ENCODE results near the gene TGFB3. TPM values are rescaled to one million over a fixed set of nuclear protein-coding genes. Genes with fewer than 3 reads are reported as not detected.

TGFB3 gene
- total RNA-seq, 2 experiments from 2014 or later = 1.1 to 5.5 TPM

DNA sequence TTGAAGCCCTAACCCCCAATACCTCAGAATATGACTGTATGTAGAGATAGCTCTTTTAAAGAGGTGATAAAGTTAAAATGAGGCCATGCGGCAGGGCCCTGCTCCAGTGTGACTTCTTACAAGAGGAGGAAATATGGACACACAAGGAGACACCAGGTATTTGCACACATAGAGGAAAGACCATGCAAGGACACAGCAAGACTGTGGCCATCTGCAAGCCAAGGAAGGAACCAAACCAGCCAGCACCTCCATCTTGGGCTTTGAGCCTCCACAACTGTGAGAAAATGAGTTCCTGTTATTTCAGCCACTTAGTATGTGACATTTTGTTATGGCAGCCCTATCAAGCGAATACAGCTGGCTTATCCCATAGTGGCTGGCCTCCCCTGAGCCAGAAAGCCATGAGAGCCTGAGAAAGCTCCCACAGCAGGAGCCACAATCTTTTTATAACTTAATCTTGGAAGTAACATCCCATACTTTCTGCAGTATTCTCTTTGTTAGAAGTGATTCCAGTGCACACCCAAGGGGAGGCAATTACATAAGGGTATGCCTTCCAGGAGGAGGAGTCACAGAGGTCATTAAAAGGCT is 48.0 kb downstream of the TGFB3 start:
- CTCF ChIA-PET (ENCODE audit: unreplicated experiment) = no interaction called here
- POLR2A ChIA-PET = interaction anchor here (1.0 kb wide), 1 partner anchor 51 kb away, joined by 3 read pairs; no protein-coding TSS in a partner anchor

DNA sequence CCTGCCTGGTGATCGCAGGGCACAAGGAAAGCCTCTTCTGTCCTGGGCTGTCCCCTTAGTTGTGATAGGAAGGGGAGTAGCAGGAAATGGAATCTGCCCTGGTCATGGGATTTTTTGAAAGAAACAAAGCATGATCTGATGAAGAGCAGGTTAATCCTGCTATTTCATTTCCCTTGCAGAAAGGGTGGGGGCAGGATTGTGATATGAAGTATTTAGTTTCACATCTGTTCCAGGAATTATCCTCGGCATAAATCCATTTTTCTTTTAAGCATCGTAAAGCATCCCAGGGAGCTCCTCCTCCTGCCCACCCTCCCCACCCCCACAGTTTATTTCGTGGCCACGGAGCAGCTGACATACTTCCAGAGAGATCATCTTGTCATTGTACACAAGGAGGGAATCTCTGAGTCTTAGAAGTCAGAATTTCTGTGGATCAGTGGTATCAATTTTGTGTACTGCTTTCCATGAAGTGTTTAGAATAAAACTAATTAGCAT is 53.1 kb downstream of the TGFB3 start:
- no peak overlapping the region for H2AFZ ChIP-seq (ENCODE audit: low read length)
- BruUV-seq (replicated peaks) = no TSS peak
- ChIA-PET CTCF (ENCODE audit: unreplicated experiment) (no interaction called here), POLR2A (interaction anchor here (1.0 kb wide), 1 partner anchor 33 kb away, joined by 3 read pairs; no protein-coding TSS in a partner anchor)
- H3K9me3 ChIP-seq (ENCODE audit: low read length) = no peaks in the 10 kb centered on the region
- H3K4me3 ChIP-seq (ENCODE audit: low read depth, low read length, poor library complexity, severe bottlenecking) = no peak overlapping the region
- DNase-seq (ENCODE audit: low spot score) = no peak
- no peak overlapping the region for H3K27ac ChIP-seq (ENCODE audit: low read depth, low read length, poor library complexity, severe bottlenecking)
- TF ChIP-seq EZH2phosphoT487 (IDR thresholded peaks at IDR 0.05; ENCODE audit: borderline replicate concordance, low read depth, low read length) = no peak
- TF ChIP-seq, protein P1, sequence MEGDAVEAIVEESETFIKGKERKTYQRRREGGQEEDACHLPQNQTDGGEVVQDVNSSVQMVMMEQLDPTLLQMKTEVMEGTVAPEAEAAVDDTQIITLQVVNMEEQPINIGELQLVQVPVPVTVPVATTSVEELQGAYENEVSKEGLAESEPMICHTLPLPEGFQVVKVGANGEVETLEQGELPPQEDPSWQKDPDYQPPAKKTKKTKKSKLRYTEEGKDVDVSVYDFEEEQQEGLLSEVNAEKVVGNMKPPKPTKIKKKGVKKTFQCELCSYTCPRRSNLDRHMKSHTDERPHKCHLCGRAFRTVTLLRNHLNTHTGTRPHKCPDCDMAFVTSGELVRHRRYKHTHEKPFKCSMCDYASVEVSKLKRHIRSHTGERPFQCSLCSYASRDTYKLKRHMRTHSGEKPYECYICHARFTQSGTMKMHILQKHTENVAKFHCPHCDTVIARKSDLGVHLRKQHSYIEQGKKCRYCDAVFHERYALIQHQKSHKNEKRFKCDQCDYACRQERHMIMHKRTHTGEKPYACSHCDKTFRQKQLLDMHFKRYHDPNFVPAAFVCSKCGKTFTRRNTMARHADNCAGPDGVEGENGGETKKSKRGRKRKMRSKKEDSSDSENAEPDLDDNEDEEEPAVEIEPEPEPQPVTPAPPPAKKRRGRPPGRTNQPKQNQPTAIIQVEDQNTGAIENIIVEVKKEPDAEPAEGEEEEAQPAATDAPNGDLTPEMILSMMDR (conservative IDR thresholded peaks at IDR 0.05; ENCODE audit: low read length) = no peak
- no peaks in the 10 kb centered on the region for H4K20me1 ChIP-seq (ENCODE audit: insufficient read depth, low read length)
- no peaks in the 10 kb centered on the region for H3K9me2 ChIP-seq (ENCODE audit: insufficient read depth, low read length)
- intact Hi-C loops (cut with micrococcal nuclease; ENCODE audit: unreplicated experiment) = no loop called here
- H3K4me2 ChIP-seq (ENCODE audit: low read length) = no peak overlapping the region
- no peaks in the 10 kb centered on the region for H3K36me3 ChIP-seq (ENCODE audit: insufficient read depth, low read length)
- no peaks in the 10 kb centered on the region for H3K79me2 ChIP-seq (ENCODE audit: insufficient read depth, low read depth, low read length)
- no peaks in the 10 kb centered on the region for H3K4me1 ChIP-seq (ENCODE audit: insufficient read depth, low read length, poor library complexity, severe bottlenecking)

More for the DNA sequence above, 48.0 kb downstream of the TGFB3 start:
- Histone ChIP-seq H2AFZ (ENCODE audit: low read length) (no peak overlapping the region), H3K9me3 (ENCODE audit: low read length) (no peaks in the 10 kb centered on the region), H3K79me2 (ENCODE audit: insufficient read depth, low read depth, low read length) (no peaks in the 10 kb centered on the region), H3K9me2 (ENCODE audit: insufficient read depth, low read length) (no peaks in the 10 kb centered on the region), H4K20me1 (ENCODE audit: insufficient read depth, low read length) (no peaks in the 10 kb centered on the region), H3K36me3 (ENCODE audit: insufficient read depth, low read length) (no peaks in the 10 kb centered on the region), H3K4me1 (ENCODE audit: insufficient read depth, low read length, poor library complexity, severe bottlenecking) (no peaks in the 10 kb centered on the region), H3K4me3 (ENCODE audit: low read depth, low read length, poor library complexity, severe bottlenecking) (no peak overlapping the region), H3K27ac (ENCODE audit: low read depth, low read length, poor library complexity, severe bottlenecking) (no peak overlapping the region), H3K4me2 (ENCODE audit: low read length) (no peak overlapping the region)
- no TSS peak for BruUV-seq (replicated peaks)
- intact Hi-C loops (cut with micrococcal nuclease; ENCODE audit: unreplicated experiment) = no loop called here
- no peak for DNase-seq (ENCODE audit: low spot score)
- no peak for TF ChIP-seq EZH2phosphoT487 (IDR thresholded peaks at IDR 0.05; ENCODE audit: borderline replicate concordance, low read depth, low read length)

DNA sequence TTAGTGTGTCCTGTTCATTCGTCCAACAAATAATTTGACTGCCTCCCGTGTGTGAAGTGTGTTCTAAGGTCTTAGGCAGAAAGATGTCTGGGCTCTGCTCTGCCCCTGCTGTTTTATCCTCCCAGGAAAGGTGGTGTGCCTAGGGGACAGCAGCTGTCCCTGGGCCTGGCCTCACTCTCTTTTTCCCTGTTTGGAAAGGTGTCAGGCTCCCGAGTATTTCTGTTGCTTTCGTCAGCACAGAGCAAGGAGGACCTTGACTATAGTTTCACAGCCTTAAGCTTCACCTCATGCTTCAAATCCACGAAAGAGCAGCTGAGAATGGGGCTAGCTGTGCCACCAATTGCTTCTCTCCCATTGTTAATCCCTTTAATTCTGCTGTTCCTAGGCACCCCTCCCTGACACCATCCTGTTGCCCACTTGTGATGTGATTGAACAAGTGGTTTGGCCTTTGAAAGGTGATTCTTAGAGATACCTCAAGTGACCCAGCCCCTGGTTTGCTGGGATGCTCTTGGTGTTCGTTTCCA is 54.2 kb downstream of the TGFB3 start:
- TF ChIP-seq EZH2phosphoT487 (IDR thresholded peaks at IDR 0.05; ENCODE audit: borderline replicate concordance, low read depth, low read length) = no peak
- TF ChIP-seq, protein P1 (conservative IDR thresholded peaks at IDR 0.05; ENCODE audit: low read length) = no peak
- ChIA-PET CTCF (ENCODE audit: unreplicated experiment) (no interaction called here), POLR2A (no interaction called here)
- no peaks in the 10 kb centered on the region for H4K20me1 ChIP-seq (ENCODE audit: insufficient read depth, low read length)
- no peaks in the 10 kb centered on the region for H3K79me2 ChIP-seq (ENCODE audit: insufficient read depth, low read depth, low read length)
- H3K36me3 ChIP-seq (ENCODE audit: insufficient read depth, low read length) = no peaks in the 10 kb centered on the region
- no peak for DNase-seq (ENCODE audit: low spot score)
- H3K9me3 ChIP-seq (ENCODE audit: low read length) = no peaks in the 10 kb centered on the region
- intact Hi-C loops (cut with micrococcal nuclease; ENCODE audit: unreplicated experiment) = no loop called here
- no peak overlapping the region for H3K27ac ChIP-seq (ENCODE audit: low read depth, low read length, poor library complexity, severe bottlenecking)
- BruUV-seq (replicated peaks) = no TSS peak
- no peak overlapping the region for H2AFZ ChIP-seq (ENCODE audit: low read length)
- H3K4me1 ChIP-seq (ENCODE audit: insufficient read depth, low read length, poor library complexity, severe bottlenecking) = no peaks in the 10 kb centered on the region
- no peaks in the 10 kb centered on the region for H3K9me2 ChIP-seq (ENCODE audit: insufficient read depth, low read length)
- H3K4me3 ChIP-seq (ENCODE audit: low read depth, low read length, poor library complexity, severe bottlenecking) = no peak overlapping the region
- no peak overlapping the region for H3K4me2 ChIP-seq (ENCODE audit: low read length)
